Measurements from ENCODE around the gene TMEM43.

TMEM43 gene

DNA sequence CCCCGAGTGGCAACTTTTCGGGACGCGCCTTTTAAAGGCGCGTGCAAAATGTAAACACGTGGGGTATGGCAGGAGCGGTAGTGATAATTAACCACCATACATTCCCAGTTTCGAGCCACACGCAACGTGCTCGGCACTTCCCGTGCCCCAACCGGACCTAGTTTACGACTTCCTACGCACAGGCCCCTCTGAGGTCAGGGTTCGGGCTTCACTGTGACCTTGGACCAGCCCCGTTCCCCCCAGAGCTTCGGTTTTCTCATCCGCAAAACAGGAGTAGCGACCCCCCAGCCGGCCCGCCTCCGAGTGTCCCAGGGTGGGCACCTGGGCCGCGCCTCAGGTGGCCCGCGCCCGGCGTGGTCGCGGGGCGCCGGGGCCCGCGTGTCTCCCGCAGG is 633 bp upstream of the TMEM43 start (continued):
- TF ChIP-seq, protein P1, sequence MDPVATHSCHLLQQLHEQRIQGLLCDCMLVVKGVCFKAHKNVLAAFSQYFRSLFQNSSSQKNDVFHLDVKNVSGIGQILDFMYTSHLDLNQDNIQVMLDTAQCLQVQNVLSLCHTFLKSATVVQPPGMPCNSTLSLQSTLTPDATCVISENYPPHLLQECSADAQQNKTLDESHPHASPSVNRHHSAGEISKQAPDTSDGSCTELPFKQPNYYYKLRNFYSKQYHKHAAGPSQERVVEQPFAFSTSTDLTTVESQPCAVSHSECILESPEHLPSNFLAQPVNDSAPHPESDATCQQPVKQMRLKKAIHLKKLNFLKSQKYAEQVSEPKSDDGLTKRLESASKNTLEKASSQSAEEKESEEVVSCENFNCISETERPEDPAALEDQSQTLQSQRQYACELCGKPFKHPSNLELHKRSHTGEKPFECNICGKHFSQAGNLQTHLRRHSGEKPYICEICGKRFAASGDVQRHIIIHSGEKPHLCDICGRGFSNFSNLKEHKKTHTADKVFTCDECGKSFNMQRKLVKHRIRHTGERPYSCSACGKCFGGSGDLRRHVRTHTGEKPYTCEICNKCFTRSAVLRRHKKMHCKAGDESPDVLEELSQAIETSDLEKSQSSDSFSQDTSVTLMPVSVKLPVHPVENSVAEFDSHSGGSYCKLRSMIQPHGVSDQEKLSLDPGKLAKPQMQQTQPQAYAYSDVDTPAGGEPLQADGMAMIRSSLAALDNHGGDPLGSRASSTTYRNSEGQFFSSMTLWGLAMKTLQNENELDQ (tag by site-specific recombination; IDR thresholded peaks at IDR 0.05; ENCODE audit: low read depth): no peak
- TF ChIP-seq, protein P2, sequence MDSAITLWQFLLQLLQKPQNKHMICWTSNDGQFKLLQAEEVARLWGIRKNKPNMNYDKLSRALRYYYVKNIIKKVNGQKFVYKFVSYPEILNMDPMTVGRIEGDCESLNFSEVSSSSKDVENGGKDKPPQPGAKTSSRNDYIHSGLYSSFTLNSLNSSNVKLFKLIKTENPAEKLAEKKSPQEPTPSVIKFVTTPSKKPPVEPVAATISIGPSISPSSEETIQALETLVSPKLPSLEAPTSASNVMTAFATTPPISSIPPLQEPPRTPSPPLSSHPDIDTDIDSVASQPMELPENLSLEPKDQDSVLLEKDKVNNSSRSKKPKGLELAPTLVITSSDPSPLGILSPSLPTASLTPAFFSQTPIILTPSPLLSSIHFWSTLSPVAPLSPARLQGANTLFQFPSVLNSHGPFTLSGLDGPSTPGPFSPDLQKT (IDR thresholded peaks at IDR 0.05; ENCODE audit: borderline replicate concordance, low read depth, low read length): no peak
- TF ChIP-seq ZFHX2 (tag by site-specific recombination; conservative IDR thresholded peaks at IDR 0.05) (peak; percentile 44; the same call in 1 of the 2 replicates), ZNF274 (IDR thresholded peaks at IDR 0.05; ENCODE audit: low read length) (no peak), ZNF274 (tag by site-specific recombination; IDR thresholded peaks at IDR 0.05; ENCODE audit: borderline replicate concordance) (no peak), GFI1B (tag by site-specific recombination; IDR thresholded peaks at IDR 0.05) (no peak), ZNF501 (tag by site-specific recombination; IDR thresholded peaks at IDR 0.05) (0 out of 2 replicates have a peak, but pooled peaks have one; percentile 12), ZSCAN30 (tag by site-specific recombination; IDR thresholded peaks at IDR 0.05) (no peak), ZNF398 (tag by site-specific recombination; IDR thresholded peaks at IDR 0.05) (0 out of 2 replicates have a peak, but pooled peaks have one; percentile 15), MEIS1 (CRISPR knock-in tag; IDR thresholded peaks at IDR 0.05; ENCODE audit: borderline replicate concordance) (no peak), ZNF654 (tag by site-specific recombination; IDR thresholded peaks at IDR 0.05; ENCODE audit: low read depth) (no peak), HIC1 (tag by site-specific recombination; IDR thresholded peaks at IDR 0.05) (no peak), ZNF518A (tag by site-specific recombination; conservative IDR thresholded peaks at IDR 0.05; ENCODE audit: low read depth) (0 out of 2 replicates have a peak, but pooled peaks have one; percentile 39), ZNF626 (tag by site-specific recombination; IDR thresholded peaks at IDR 0.05) (no peak), KLF1 (tag by site-specific recombination; IDR thresholded peaks at IDR 0.05) (no peak), ZNF449 (tag by site-specific recombination; IDR thresholded peaks at IDR 0.05) (no peak), ZNF121 (tag by site-specific recombination; IDR thresholded peaks at IDR 0.05) (no peak), ZNF561 (tag by site-specific recombination; IDR thresholded peaks at IDR 0.05; ENCODE audit: borderline replicate concordance) (0 out of 2 replicates have a peak, but pooled peaks have one; percentile 59), EGR2 (tag by site-specific recombination; IDR thresholded peaks at IDR 0.05; ENCODE audit: low read depth) (no peak)
- TF ChIP-seq, protein P3, sequence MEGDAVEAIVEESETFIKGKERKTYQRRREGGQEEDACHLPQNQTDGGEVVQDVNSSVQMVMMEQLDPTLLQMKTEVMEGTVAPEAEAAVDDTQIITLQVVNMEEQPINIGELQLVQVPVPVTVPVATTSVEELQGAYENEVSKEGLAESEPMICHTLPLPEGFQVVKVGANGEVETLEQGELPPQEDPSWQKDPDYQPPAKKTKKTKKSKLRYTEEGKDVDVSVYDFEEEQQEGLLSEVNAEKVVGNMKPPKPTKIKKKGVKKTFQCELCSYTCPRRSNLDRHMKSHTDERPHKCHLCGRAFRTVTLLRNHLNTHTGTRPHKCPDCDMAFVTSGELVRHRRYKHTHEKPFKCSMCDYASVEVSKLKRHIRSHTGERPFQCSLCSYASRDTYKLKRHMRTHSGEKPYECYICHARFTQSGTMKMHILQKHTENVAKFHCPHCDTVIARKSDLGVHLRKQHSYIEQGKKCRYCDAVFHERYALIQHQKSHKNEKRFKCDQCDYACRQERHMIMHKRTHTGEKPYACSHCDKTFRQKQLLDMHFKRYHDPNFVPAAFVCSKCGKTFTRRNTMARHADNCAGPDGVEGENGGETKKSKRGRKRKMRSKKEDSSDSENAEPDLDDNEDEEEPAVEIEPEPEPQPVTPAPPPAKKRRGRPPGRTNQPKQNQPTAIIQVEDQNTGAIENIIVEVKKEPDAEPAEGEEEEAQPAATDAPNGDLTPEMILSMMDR (tag by site-specific recombination; IDR thresholded peaks at IDR 0.05): no peak
- TF ChIP-seq, protein P4, sequence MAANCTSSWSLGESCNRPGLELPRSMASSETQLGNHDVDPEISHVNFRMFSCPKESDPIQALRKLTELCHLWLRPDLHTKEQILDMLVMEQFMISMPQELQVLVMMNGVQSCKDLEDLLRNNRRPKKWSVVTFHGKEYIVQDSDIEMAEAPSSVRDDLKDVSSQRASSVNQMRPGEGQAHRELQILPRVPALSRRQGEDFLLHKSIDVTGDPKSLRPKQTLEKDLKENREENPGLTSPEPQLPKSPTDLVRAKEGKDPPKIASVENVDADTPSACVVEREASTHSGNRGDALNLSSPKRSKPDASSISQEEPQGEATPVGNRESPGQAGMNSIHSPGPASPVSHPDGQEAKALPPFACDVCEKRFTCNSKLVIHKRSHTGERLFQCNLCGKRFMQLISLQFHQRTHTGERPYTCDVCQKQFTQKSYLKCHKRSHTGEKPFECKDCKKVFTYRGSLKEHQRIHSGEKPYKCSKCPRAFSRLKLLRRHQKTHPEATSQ (tag by site-specific recombination; IDR thresholded peaks at IDR 0.05): no peak; the same call in 1 of the 2 replicates
